ENCODE data around the gene CELF3.

DNA sequence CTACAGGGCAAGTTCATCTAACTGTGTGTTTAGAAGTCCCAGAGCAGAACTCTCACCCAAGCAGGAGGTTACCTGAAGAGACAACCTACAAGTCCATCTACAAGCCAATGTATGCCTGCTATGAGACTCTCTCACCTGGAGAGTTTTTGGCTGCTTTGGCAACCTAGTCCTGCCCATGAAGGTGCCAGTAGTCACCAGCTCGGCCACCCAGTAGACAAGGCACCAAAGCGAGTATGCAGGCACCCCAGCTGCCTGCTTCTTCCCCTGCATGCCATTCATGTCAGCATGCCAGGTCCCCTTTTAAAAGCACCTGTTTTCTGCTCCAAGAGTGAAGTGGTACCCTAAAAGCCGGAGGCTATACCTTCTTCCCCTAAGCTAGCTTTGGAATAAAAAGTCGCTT, 24.9 kb upstream of the CELF3 start:
- TF ChIP-seq, protein P1, sequence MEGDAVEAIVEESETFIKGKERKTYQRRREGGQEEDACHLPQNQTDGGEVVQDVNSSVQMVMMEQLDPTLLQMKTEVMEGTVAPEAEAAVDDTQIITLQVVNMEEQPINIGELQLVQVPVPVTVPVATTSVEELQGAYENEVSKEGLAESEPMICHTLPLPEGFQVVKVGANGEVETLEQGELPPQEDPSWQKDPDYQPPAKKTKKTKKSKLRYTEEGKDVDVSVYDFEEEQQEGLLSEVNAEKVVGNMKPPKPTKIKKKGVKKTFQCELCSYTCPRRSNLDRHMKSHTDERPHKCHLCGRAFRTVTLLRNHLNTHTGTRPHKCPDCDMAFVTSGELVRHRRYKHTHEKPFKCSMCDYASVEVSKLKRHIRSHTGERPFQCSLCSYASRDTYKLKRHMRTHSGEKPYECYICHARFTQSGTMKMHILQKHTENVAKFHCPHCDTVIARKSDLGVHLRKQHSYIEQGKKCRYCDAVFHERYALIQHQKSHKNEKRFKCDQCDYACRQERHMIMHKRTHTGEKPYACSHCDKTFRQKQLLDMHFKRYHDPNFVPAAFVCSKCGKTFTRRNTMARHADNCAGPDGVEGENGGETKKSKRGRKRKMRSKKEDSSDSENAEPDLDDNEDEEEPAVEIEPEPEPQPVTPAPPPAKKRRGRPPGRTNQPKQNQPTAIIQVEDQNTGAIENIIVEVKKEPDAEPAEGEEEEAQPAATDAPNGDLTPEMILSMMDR (IDR thresholded peaks at IDR 0.05): no peak
- no peak for TF ChIP-seq POLR2A (IDR thresholded peaks at IDR 0.05)

Data from transverse colon (tissue), 3 donors.